Umbilical cord (tissue), 2 donors: Measurements from ENCODE around the gene RPL19. TPM values are rescaled to one million over a fixed set of nuclear protein-coding genes. Genes with fewer than 3 reads are reported as not detected.
A peak's percentile ranks its signal among the peaks of the same experiment; 100 is the strongest.

ENCODE experiments used
- DNase-seq: peaks from one replicate; pipeline ENCODE4 v3.0.0-alpha.2; 2015; ENCODE audit warnings: low spot score
- total RNA-seq: library from RNA; depleted of rRNA; stranded (reverse); fragments of >200 nt; gene quantifications from one replicate; pipeline ENCODE4 v1.2.3, GENCODE V29; 2014; ENCODE audit warnings: low replicate concordance; ENCODE audit not compliant: insufficient read depth

The RPL19 gene
- total RNA-seq, 1 donor from 2014 or later = 1,371 TPM

DNA sequence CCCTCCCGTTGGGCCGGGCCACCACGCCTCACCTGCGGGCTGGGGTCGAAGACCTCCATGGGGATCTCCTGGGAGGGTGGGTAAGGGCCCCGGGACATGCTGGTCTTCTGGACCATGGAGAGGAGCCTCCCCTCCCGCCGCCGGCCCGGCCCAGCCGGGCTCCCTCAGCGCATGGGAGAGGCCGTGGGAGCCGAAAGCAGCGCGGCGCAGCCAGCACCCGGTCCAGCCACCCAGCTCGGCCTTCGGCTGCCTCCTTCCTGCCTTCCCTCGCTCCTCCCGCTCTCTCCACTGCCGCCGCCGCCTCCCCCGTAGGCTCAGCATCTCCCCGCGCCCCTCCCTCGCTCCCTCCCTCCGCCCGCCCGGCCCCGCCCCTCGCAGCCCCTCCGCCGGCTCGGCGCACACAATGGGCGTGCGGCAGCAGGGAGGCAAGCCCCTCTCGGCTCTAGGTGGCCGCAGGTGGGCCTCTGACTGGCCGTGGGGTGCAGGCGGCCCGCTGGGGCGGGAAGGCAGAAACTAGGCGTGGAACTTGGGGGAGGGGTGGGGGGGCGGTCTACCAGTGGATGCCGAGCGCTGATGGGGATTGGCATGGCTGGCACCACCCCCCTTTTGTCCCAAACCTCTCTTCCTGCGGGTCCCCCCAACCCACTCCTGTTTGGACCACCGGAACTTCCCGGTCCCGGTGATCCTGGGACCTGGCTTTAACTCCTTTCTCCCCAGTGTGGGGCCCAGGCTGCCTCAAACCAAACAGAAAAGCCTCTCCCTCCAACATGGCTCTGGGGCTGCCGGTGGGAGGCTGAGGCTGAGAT, 2.5 kb upstream of the RPL19 start, which contains the start of gene CACNB1:
Gene CACNB1, minus strand, starts transcription at position 290 of the 806 bp plus-strand sequence. Its CDS starts 174 bp downstream, at position 116.
- DNase-seq = peak; percentile 88

DNA sequence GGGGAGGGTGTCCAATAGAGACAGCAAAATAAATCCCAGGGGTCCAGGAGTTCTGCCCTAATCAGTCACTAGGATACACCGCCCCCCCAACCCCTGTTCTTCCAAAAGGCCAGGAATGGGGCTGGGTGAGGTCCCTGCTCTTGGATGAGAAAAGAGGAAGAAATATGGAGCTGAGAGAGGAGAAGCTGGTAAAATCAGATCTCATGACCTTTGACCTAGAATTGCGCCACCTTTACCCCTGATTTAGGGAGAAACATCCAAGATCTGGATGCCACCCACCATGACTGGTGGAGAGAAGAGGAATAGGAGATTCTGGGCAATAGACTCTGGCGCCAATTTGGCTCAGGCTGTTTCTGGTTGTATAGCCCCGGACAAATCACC, 1.9 kb upstream of the RPL19 start:
- DNase-seq = no peak

DNA sequence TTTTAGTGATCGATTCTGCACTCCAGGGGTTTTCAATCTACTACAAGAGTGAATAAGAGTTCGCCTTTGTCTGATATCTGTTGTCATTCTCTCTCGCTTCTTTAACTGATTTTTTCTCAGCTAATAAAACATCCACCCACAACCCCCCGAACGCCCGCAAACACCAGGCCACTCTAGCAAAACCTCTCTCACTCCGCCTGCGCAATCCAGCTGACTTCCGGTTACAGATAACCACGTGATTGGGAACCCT, 338 bp upstream of the RPL19 start:
- peak; percentile 97 for DNase-seq

DNA sequence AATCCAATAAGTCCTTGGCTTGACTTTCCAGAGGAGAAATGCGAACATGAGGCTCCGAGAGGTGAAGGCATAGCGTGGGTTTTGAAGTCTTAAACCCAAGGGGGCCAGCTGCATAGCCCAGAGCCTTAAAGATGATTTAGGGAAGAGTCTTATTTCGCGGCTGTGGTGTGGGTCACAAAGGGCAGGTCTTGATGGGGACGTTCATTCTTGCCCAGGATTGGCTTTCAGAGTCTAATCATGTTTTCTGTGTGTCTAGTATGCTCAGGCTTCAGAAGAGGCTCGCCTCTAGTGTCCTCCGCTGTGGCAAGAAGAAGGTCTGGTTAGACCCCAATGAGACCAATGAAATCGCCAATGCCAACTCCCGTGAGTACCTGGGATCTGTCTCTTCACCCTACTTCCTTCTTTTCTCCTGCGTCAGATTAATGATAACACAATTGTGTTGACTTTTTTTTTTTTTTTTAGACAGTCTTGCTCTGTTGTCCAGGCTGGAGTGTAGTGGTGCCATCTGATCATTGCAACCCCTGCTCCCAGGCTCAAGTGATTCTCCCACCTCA, 951 bp downstream of the RPL19 start:
- no peak for DNase-seq

- DNase-seq = no peak
Observed at GRCh38 chr17:39204245-39204644, 4.2 kb downstream of the RPL19 start.

GRCh38 chr17:39205112-39205526, 5.0 kb downstream of the RPL19 start:
- DNase-seq = no peak

DNA sequence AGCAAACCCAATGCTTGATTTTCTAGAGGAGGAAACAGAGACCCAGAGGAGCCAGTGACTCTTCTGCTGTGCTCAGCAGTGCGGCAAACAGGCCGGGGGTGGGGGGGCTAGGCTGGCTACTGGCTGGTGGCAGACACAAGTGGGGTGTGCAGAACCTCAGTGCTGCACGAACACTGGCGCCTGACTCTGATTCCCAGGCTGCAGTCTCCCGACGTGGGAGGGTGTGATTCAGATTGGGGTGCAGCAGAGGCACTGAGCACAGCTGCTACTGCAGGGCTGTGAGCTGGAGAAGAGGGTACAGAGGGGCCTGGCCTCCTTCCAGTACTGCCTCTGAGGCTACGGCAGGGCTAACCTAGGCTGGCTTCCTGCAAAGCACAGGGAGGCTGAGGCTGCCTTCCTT, 8.1 kb downstream of the RPL19 start:
- no peak for DNase-seq

DNA sequence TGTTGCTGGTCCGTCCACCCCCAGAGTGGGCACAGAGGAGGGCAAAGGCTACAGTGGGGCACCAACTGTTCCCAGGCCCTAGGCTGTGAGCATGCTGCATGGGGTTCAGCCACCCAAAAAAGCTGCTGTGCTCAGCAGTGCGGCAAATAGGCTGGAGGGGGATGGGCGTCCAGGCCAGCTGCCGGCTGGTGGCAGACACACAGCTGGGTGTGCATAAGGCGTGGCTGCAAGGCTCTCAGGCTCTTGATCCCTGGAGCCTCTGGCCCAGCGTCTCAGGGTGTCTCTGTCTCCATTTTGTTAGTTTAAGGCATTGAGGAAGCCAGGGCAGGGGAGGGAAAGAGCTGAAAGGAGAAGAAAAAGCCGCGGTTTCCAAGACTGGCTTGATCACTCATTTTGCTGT, 8.8 kb downstream of the RPL19 start:
- no peak for DNase-seq

DNA sequence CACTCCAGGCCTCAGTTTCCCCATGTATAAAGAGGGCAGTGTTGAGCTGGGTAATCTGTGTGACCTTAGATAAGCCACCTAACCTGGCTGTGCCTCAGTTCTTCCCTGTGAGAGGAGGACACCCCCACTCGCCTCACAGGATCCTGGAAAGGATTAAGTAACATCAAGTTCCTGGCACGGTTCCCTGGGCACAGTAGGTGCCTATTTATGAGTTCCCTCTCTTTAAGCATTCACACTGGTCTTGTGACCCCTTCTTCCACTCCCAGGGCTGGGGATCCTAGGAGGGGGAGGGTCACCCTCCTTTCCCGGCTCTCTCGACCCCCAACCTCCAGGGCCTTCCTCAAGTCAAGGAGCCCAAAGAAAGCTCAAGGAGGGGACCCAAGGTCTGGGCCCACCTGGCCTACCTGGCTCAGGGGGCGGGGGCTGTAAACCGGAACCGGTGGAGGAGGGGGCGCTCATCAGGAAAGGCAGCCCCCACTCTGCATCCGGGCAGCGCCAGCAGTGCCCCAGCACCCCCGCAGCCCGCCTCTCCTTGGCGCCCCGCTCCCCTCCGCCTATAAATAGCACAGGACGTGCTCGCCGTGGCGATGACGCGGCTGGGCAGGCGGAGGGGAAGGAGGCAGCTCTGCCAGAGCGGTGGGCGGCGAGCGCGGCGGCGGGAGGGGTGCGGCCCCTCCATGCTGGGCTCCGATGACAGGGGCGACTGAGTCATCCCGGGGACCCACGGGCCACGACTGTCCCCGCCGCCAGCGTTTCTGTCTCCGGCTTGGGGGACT, 9.4 kb downstream of the RPL19 start:
- DNase-seq = peak; percentile 70

DNA sequence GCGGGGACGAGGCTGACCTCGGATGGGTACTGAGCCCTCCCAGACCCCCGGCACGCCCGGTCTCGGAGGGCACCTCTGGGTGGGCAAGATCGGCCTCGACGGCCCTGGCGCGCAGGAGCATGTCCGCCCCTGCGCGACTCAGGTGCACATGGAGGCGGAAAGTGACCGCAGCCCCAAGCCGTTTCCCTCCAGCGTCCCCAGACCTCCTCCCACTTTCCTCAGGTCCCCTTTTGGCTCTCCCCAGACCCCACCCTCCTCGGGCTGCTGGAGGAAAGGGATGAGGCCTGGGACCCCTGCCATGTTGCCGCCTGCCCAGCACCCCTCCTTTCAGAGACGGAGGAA, 10.0 kb downstream of the RPL19 start:
- DNase-seq = no peak

DNA sequence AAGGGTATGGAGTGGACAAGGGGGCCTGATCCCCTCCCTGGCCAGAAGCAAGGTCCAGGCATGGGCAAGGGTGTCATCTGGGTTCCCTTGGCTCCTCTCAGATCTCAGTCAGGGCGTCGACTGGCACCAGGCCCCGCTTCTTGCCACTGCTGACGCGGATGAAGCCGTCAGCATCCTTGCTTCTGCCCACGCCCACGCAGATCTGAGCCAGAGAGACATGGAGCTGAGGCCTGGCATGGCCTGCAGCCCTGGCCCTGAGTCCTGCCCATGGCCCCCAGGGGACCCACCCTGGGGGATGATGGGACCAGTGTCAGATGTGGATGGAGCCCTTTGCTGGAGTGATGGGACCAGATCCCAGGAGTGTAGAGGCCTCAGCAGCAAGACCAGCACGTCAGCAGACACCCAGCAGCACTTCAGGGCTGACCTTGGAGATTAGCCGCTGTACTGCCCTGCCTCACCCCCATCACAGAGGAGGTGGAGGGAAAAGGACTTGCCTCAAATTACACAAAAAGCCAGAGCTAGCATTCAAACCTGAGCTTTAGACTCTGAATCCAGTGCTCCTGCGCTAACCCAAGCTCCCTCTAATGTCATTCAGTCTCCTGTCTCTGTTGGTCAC, 12.2 kb downstream of the RPL19 start:
- no peak for DNase-seq

DNA sequence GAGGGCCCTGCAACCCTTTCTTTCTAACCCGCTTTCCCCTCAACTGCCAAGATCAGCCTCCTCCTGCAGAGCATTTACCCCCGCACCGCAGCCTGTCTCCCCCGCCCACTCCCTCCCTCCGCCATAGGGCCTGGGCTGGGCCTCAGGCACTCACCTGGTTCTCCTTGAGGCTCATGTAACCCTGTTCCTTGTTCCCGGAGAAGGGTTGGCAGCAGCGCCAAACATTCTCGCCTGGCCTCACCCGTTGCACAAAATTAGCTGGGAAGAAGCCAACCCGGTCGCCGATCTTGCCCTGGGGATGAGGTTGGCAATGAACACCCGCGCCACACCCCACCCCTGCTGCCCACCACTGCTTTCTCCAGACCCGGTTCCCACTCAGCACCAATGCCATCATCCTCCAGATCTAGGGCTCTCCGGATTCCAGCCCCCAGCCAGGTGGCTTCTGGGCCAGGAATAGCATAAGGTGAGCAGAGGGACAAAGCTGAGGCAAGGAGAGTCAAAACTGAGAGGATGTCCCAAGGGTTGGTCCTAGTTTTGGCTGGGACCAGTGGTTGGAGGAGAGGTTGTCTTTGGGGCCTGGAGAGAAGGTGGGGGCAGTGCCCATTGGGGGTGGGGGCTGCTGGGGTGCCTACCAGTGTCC, 12.9 kb downstream of the RPL19 start:
- no peak for DNase-seq

- DNase-seq = no peak
Observed at GRCh38 chr17:39213852-39214251, 13.8 kb downstream of the RPL19 start.

DNA sequence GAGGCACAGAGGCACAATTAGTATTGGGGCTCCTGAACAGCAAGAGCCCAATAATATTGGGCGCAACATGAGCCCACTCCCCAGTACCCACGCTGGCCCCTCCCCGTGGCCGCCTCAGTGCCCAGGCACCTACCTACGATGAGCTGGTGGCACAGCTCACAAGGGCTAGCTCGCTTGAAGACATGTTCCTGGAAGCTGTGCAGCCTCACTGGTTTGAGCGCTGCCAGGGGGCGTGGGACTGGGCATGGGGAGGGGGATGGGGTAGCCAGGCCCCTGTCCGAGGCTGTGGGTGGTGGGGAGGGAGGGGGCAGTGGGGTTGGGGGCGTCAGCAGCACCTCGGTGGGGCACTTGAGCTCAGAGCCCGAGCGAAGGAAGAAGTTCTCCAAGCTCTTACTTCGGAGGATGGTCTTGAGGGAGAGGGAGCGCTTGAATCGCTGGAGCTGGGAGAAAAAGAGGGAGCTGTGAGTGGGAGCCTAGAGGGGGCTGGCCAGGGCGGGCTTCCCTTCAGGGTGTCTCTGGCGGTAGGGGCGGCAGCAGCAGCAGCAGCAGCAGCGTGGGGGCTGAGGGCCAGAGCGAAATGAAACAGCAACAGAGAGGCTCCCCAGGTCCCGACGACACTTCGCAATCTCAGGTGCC, 17.8 kb downstream of the RPL19 start:
- no peak for DNase-seq

GRCh38 chr17:39218906-39219305, 18.8 kb downstream of the RPL19 start:
- DNase-seq = no peak

GRCh38 chr17:39219647-39220154, 19.6 kb downstream of the RPL19 start:
- no peak for DNase-seq

DNA sequence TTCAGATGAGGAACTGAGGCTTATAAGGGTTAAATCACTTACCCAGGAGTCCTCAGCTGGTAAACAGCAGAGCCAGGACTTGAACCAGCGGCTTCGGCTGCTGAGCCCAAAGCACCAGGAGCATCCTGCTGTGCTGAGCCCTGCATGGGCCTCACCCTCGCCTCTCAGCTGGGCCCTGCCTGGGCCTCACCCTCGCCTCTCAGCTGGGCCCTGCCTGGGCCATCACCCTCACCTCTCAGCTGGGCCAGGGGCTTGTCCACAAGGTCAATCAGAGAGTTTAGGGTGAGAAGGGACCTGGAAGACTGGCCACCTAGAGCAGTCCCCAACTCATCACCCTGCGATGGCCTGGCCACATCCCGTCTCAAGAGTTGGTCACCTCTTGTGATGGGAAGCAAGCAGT, 21.5 kb downstream of the RPL19 start:
- DNase-seq = no peak

GRCh38 chr17:39222151-39222550, 22.1 kb downstream of the RPL19 start:
- DNase-seq = no peak

DNA sequence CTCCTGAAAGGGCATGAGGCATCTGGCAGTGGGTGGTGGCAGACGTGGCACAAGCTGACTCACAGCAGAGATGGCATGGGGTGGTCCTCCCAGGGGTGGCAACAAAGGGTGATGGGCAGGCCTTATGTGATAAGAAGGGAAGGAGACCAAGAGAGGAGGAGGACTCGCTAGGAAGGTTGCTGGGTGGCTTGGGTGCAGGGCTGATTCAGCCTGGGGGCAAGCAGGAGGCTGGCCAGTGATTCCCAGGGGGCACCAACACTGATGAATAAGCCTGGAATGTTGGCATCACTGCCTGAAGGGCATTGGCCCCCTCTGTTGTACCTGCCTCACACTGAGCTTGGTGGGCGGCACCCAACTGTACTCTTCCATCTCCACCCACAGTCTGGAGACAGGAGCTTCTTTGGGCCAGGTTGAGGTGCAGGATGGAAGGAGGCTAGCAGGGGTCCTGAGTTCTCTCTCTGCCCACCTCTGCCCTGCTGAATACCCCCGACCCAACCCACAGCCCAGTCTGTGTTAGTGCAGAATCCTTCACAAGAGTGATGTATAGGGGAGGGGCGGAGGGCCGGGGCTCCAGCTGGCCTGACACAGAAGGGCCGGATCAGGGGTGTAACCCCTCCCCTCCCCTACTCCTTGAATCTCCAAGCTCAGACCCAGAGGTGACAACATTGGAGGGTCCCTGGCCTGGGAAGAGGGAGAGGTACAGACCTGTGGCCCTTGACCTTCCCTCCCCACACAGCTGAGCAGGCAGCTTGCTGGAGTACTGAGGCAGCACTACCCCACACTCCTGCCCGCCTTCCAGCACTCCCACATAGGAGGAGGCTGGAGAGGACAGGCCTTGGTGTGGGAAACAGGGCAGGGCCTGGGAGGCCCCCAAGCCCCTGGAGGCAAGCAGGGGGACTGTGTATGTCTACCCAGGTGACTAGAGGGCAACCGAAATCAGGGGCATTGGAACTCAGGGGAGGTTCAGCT, 23.1 kb downstream of the RPL19 start:
- DNase-seq = no peak
